NT2/D1 (cell line): ENCODE results near the gene CAMTA1.

Experiments
- SUZ12 ChIP-seq: IDR thresholded peaks from 2 replicates; pipeline ENCODE4 v1.6.1; 2011; ENCODE audit not compliant: insufficient read length, insufficient read depth; ENCODE audit errors: extremely low read depth
- YY1 ChIP-seq: IDR thresholded peaks from 2 replicates; pipeline ENCODE4 v1.6.1; 2011; ENCODE audit not compliant: insufficient read length, insufficient read depth
- ZNF274 ChIP-seq: IDR thresholded peaks from 2 replicates; pipeline ENCODE4 v1.6.1; 2011; ENCODE audit warnings: mild to moderate bottlenecking, low read depth, low read length

DNA sequence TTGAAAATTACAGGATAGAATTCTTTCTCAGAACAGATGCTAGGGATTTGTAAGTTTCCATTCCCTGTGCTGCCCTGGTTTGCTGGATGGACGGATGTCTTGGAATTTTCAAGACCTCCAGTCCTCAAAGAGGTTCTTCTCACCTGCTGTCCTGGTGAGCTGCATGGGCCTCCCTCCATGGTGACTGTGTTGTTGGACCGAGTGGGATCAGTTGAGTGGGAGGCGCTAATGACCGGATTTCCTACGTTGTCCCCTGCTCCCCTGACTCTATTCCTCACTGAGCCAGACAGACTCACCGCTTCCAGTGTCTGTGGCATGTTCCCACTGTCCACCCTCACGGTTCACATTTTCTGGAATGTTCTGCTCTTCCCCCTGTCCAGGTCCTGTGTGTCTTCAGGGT lies 229.8 kb downstream of the CAMTA1 start:
- TF ChIP-seq YY1, result no peak
- no peak for TF ChIP-seq SUZ12
- TF ChIP-seq ZNF274, result no peak
